CD14-positive monocyte (primary cell): ENCODE measurements around the gene SEMA4D. TPM values are rescaled to one million over a fixed set of nuclear protein-coding genes. Genes with fewer than 3 reads are reported as not detected.

Experiments used
- DNase-seq, 3 donors: peaks; one replicate each; pipeline ENCODE4 v3.0.0-alpha.2; 2011 to 2022
- H2AFZ ChIP-seq: 2 replicates; pipeline ENCODE4 v1.6.0; 2012; ENCODE audit warnings: mild to moderate bottlenecking, low read depth, low read length, inconsistent platforms; ENCODE audit not compliant: insufficient read depth, poor library complexity, severe bottlenecking
- H3K27ac ChIP-seq, 2 donors: 1 replicate in 1 of 2; 2 replicates in 1 of 2; pipeline ENCODE4 v1.5.1; 2012 to 2013; ENCODE audit warnings: low read length in 2 of 2, control low read depth in 1 of 2, inconsistent platforms in 1 of 2, low read depth in 1 of 2, mild to moderate bottlenecking in 1 of 2
- H3K27me3 ChIP-seq, 2 donors: one replicate each; pipeline versions ENCODE4 v1.6.0 to v1.6.1; 2011 to 2013; ENCODE audit warnings: low read length in 2 of 2; ENCODE audit not compliant: control insufficient read depth in 2 of 2, insufficient read depth in 2 of 2
- H3K36me3 ChIP-seq, 2 donors: replicated peaks in 1 of 2; 1 replicate in 1 of 2; 2 replicates in 1 of 2; pipeline versions ENCODE4 v1.5.1 to v1.6.1; 2012 to 2013; ENCODE audit warnings: low read length in 2 of 2, control low read depth in 1 of 2, inconsistent platforms in 1 of 2, mild to moderate bottlenecking in 1 of 2; ENCODE audit not compliant: insufficient read depth in 2 of 2, control insufficient read depth in 1 of 2
- H3K4me1 ChIP-seq, 2 donors: 1 replicate in 1 of 2; 2 replicates in 1 of 2; pipeline versions ENCODE4 v1.5.1 to v1.6.1; 2012 to 2013; ENCODE audit warnings: low read length in 2 of 2, control low read depth in 1 of 2, inconsistent platforms in 1 of 2, mild to moderate bottlenecking in 1 of 2, moderate library complexity in 1 of 2; ENCODE audit not compliant: insufficient read depth in 2 of 2, control insufficient read depth in 1 of 2
- H3K4me2 ChIP-seq: replicated peaks from 2 replicates; pipeline ENCODE3; 2012; ENCODE audit warnings: low read length, moderate library complexity, mild to moderate bottlenecking; ENCODE audit not compliant: poor library complexity, severe bottlenecking; ENCODE audit errors: extremely low read depth
- H3K4me3 ChIP-seq, 3 experiments: fragments of 200-600 bp in 1 of 3; sonication (generic) in 1 of 3; replicated peaks in 1 of 3; 1 replicate in 2 of 3; 2 replicates in 1 of 3; pipeline ENCODE4 v1.5.1; 2011 to 2013; ENCODE audit warnings: low read length in 3 of 3, mild to moderate bottlenecking in 3 of 3, control low read depth in 2 of 3, low read depth in 2 of 3, inconsistent platforms in 1 of 3, moderate library complexity in 1 of 3
- H3K79me2 ChIP-seq: 2 replicates; pipeline ENCODE4 v1.6.0; 2012; ENCODE audit warnings: mild to moderate bottlenecking, control low read depth, inconsistent platforms, low read length, moderate library complexity; ENCODE audit not compliant: insufficient read depth
- H3K9ac ChIP-seq: 2 replicates; pipeline ENCODE4 v1.6.0; 2017; ENCODE audit warnings: low read length, mild to moderate bottlenecking; ENCODE audit not compliant: insufficient read depth, poor library complexity, severe bottlenecking
- H3K9me3 ChIP-seq, 2 donors: replicated peaks in 1 of 2; 1 replicate in 1 of 2; 2 replicates in 1 of 2; pipeline versions ENCODE4 v1.5.1 to v1.6.1; 2012 to 2013; ENCODE audit warnings: low read length in 2 of 2, control low read depth in 1 of 2; ENCODE audit not compliant: control insufficient read depth in 1 of 2, insufficient read depth in 1 of 2
- H4K20me1 ChIP-seq: 2 replicates; pipeline ENCODE4 v1.6.0; 2012; ENCODE audit warnings: mild to moderate bottlenecking, low read length, control low read depth, moderate library complexity; ENCODE audit not compliant: insufficient read depth
- H3K27ac Mint-ChIP-seq, 7 donors: one replicate each; pipeline ENCODE4 v1.8.0; 2020; ENCODE audit warnings: mild to moderate bottlenecking in 7 of 7, mixed read lengths in 7 of 7, moderate library complexity in 6 of 7, inconsistent platforms in 2 of 7
- H3K27me3 Mint-ChIP-seq, 3 donors: one replicate each; pipeline ENCODE4 v1.8.0; 2021 to 2022; ENCODE audit warnings: low read depth in 3 of 3, mild to moderate bottlenecking in 3 of 3, mixed read lengths in 3 of 3, moderate library complexity in 3 of 3, inconsistent platforms in 1 of 3
- H3K36me3 Mint-ChIP-seq, 2 donors: one replicate each; pipeline ENCODE4 v1.8.0; 2020; ENCODE audit warnings: mixed read lengths in 2 of 2, inconsistent platforms in 1 of 2, mild to moderate bottlenecking in 1 of 2
- H3K4me1 Mint-ChIP-seq: one replicate; pipeline ENCODE4 v1.8.0; 2020; ENCODE audit warnings: mild to moderate bottlenecking, mixed read lengths
- H3K4me3 Mint-ChIP-seq, 2 donors: one replicate each; pipeline ENCODE4 v1.8.0; 2020; ENCODE audit warnings: mild to moderate bottlenecking in 2 of 2, mixed read lengths in 2 of 2, moderate library complexity in 1 of 2
- H3K9me3 Mint-ChIP-seq, 7 donors: one replicate each; pipeline ENCODE4 v1.8.0; 2020 to 2022; ENCODE audit warnings: mixed read lengths in 7 of 7, mild to moderate bottlenecking in 6 of 7, moderate library complexity in 6 of 7, inconsistent platforms in 2 of 7
- CTCF ChIP-seq: fragments of 200-600 bp; IDR thresholded peaks from one replicate; pipeline ENCODE4 v1.8.0; 2022; ENCODE audit warnings: antibody characterized with exemption, mild to moderate bottlenecking
- WGBS: methylation state at CpG from one replicate; pipeline ENCODE4 v1.1.5; 2013; ENCODE audit warnings: missing lambda C conversion rate; ENCODE audit not compliant: insufficient coverage; 5-methylcytosine and 5-hydroxymethylcytosine counted together
- intact Hi-C, 2 donors: fragments of 100-400 bp; cut with micrococcal nuclease; formaldehyde crosslinking; loops; one replicate each; pipeline versions ENCODE4 v1.15.0 to v1.15.1; 2023
- polyA plus RNA-seq, 3 donors: library from polyadenylated mRNA; depleted of rRNA in 1 of 3; unstranded in 2 of 3; stranded (reverse) in 1 of 3; fragments of 300-500 nt in 2 of 3; fragments of >200 nt in 1 of 3; fragmentation: Illumina TruSeq in 2 of 3; gene quantifications; 1 replicate in 2 of 3; 2 replicates in 1 of 3; pipeline ENCODE4 v1.2.3, GENCODE V29; 2012 to 2021

SEMA4D gene
- polyA plus RNA-seq, 3 donors: 28.2 to 117 (median 28.6) TPM

- Mint-ChIP-seq H3K27me3 (peaks cover 0 to 4% (median 0%) of the 10 kb centered on the region in 3 donors), H3K4me1 (peaks cover 73% of the 10 kb centered on the region), H3K27ac (peak overlapping the region in 5 of 7 donors; percentile 35 to 77 (median 73)), H3K36me3 (peaks cover 54 to 58% of the 10 kb centered on the region in 2 donors), H3K4me3 (no peak overlapping the region), H3K9me3 (peaks cover 0 to 2% (median 0%) of the 10 kb centered on the region in 7 donors)
- no peaks in the 10 kb centered on the region for H3K27me3 ChIP-seq
- TF ChIP-seq CTCF: no peak
- DNase-seq: no peak
- H3K9me3 ChIP-seq: no peaks in the 10 kb centered on the region
- no peak overlapping the region for H3K4me3 ChIP-seq
- no peak overlapping the region for H3K4me2 ChIP-seq
- WGBS: 78% methylated on average over 8 of the region's 9 CpGs
- H3K9ac ChIP-seq: no peak overlapping the region
- peaks cover 92% of the 10 kb centered on the region for H3K79me2 ChIP-seq
- H3K4me1 ChIP-seq: peaks cover 50 to 51% of the 10 kb centered on the region in 2 donors
- intact Hi-C loops: loop anchor here in 1 of 2 donors (5.0 kb wide), 3 partner anchors 42 to 103 kb away; no protein-coding TSS in a partner anchor
- peak overlapping the region; percentile 89 to 95 for H3K27ac ChIP-seq
- H3K36me3 ChIP-seq: peaks cover 21 to 47% of the 10 kb centered on the region in 2 donors
- peaks cover 94% of the 10 kb centered on the region for H4K20me1 ChIP-seq
- no peak overlapping the region for H2AFZ ChIP-seq
These were observed 53.6 kb downstream of the SEMA4D start for GRCh38 chr9:89444274-89444673.

GRCh38 chr9:89442981-89443814 lies 54.7 kb downstream of the SEMA4D start:
- Histone ChIP-seq H3K4me3 (no peak overlapping the region), H3K27ac (peak overlapping the region; percentile 89 to 95), H3K9ac (peak overlapping the region; percentile 72), H2AFZ (no peak overlapping the region), H3K9me3 (no peaks in the 10 kb centered on the region), H3K4me1 (peaks cover 50 to 54% of the 10 kb centered on the region in 2 donors), H4K20me1 (peaks cover 86% of the 10 kb centered on the region), H3K36me3 (peaks cover 12 to 40% of the 10 kb centered on the region in 2 donors), H3K27me3 (no peaks in the 10 kb centered on the region), H3K79me2 (peaks cover 90% of the 10 kb centered on the region), H3K4me2 (peak overlapping the region; percentile 14)
- intact Hi-C loops: loop anchor here in 1 of 2 donors (5.0 kb wide), 3 partner anchors 41 to 104 kb away; no protein-coding TSS in a partner anchor
- Mint-ChIP-seq H3K4me3 (peak overlapping the region; percentile 39 to 41), H3K4me1 (peaks cover 71% of the 10 kb centered on the region), H3K9me3 (peaks cover 0 to 2% (median 0%) of the 10 kb centered on the region in 7 donors), H3K36me3 (peaks cover 46 to 52% of the 10 kb centered on the region in 2 donors), H3K27me3 (peaks cover 0 to 2% (median 0%) of the 10 kb centered on the region in 3 donors), H3K27ac (peak overlapping the region; percentile 85 to 97 (median 96))
- WGBS: 74% methylated on average over 20 of the region's 22 CpGs
- no peak for TF ChIP-seq CTCF
- peak; percentile 82 to 90 (median 85) for DNase-seq
